Colon (tissue), 2 donors: ENCODE measurements around the gene PTPRG.

Source experiments
- FAIRE-seq: peaks from 2 replicates; lab custom pipeline; 2012; peaks lifted over from hg19 to GRCh38; lab: Jason Lieb, UNC
- donor health status: control.
- donor health status: control.

PTPRG gene

DNA sequence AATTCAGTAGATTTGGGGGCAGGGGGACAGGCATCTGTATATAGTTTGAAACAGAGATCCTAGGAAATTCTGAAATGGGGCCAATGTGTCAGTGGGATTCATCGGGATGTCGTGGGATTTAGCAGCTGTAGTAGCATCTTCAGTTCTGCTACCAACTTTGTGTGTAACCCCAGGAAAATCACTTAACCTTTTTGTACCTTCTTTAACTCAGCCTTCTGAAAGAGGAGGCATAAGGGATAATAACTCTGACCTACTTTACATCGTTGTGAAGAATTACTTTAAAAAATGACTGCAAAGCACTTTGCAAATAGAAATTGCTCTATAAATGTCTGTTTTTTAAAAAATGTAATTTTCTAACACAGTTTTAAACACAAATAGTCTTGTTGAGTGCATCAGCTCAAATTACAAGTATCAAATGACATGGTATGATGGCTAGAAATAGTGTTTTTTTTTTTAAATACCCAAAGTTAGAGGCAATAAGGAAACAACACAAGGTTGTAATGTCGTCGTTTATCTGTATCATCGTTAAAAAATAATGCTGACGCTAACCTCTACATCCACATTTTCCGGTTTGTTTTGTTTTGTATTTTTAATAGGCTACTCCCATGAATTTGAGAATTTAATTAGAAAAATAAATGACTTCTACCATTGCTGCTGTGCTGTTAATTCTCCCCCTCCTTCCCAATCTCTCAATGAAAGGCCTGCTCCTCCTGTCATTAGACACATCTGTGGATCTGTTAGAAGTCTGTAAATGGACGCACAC is 338.5 kb downstream of the PTPRG start:
- no peak for FAIRE-seq

GRCh38 chr3:61901496-61901895 is 340.1 kb downstream of the PTPRG start:
- no peak for FAIRE-seq

- no peak for FAIRE-seq
Observed at GRCh38 chr3:61901986-61902385, 340.6 kb downstream of the PTPRG start.

- FAIRE-seq: no peak
Observed at GRCh38 chr3:61903074-61903473, 341.7 kb downstream of the PTPRG start.

- no peak for FAIRE-seq
Observed at GRCh38 chr3:61903931-61904657, 342.7 kb downstream of the PTPRG start.

DNA sequence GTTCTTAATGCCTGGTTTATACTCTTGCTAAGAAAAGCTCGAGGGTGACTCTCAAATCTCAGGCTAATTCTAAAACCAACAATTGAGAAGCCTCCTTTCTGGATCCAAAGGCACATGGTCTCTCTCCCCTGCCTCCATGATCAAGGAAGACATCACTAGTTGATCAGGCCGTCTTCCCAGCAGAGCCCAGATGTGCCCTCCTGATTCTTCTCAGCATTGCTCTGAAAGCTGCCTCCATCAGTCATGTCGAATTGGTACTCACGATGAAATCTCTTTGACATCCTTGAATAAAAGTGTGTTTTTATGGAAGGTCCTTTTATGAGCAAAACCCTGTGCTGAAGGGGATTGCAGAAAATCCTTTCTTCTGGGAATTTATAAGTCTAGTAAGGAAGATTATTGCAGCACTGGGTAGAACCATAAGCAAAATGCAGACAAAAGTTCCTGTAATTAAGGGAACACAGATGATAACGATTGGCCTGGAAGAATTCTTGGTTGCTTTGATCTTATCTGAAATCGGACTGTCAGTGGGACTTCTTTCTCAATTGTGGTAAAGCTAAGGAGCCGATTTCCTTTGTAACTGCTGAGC is 345.9 kb downstream of the PTPRG start:
- no peak for FAIRE-seq

DNA sequence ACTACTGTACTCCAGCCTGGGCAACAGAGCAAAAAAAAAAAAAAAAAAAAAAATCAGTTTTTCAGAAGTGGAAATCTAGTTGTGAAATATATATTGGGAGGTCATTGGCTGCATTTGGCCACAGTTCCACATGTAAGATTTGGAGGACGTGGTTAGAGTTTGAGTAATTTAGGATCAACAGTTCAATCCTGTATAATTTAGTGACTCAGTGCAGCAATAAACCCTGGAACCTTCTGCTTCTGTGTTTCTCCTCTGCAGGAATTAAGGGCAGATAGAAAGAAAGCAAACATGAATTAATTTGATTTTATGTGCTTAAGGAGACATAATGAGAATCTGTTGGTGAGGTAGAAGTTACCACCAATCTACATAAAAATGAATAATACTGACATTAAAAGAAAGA is 347.0 kb downstream of the PTPRG start:
- no peak for FAIRE-seq

GRCh38 chr3:61910732-61911131 is 349.4 kb downstream of the PTPRG start:
- FAIRE-seq: no peak

DNA sequence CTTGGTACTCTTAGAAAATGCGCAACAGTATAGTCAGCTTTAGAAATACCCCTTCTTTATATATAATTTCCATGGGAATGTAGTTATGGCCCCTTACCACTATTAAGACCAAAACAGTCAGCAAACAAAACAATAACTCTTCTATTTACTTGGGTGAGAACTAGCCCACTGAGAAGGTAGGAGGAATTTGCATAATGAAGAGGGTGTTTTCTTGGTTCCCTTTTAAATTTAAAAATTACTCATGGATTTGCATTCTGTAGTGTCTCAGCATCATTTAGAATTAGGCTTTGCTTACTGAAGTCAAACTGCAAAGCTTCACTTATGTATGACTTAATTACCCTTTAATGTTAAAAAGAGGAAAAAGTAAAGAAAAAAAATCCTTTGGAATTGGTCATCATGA is 350.8 kb downstream of the PTPRG start:
- no peak for FAIRE-seq

GRCh38 chr3:61913701-61914100 is 352.3 kb downstream of the PTPRG start:
- no peak for FAIRE-seq

DNA sequence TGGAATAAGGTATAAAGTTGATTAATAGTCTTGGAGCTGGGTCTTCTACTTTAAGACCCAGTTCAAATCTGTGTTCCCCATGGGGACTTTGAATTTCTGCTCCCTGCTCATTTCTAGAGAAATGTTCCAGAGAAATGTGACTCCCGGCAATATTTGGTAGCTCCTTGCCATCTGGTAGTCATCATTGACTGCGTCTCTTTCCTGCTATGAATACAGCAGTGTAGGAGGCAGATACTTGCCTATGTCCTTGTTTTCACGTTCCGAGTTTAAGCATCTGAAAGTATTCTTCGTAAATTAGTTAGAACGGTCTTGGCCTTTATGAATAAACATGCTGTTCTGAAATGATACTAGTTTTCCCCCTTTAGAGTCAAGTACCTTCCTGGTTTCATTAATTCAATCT is 352.9 kb downstream of the PTPRG start:
- FAIRE-seq: no peak

DNA sequence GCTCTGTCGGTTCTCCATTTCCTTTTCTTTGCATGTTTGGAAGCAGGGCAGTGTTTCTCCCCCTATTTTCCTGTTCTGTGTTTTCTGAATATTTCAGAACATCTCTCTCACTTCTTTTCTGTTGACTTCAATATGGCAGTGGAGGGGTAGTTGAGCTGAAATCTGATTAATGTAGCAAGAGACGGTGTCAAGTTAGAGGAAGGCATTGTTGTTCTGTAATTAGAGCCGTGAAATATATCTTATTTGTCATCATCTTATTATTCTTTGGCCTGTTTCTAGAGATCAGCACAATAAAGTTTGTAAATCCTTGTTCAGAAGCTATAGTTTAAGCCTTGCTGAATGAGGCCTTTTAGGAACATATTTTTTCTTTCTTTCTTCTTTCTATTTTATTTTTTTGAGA is 353.9 kb downstream of the PTPRG start:
- no peak for FAIRE-seq

DNA sequence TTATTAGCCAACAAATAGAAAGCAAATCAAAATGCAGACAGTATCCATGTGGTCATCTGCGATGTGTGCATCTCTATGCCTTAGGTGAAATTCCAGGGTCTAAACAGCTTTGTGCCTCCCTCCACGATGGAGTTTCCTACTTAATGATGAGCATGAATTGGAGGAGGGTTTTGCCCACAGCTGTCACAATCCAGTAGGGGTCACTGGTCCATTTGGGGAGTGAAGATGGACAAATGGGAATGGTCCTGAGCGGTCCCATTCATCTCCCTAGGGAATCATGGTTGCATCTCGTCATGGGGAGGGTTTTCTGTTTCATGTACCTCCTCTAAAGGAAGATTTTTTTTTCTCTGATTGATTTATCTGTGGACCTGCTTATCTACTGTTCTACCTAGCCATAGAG is 358.0 kb downstream of the PTPRG start:
- no peak for FAIRE-seq

GRCh38 chr3:61922118-61922517 is 360.7 kb downstream of the PTPRG start:
- FAIRE-seq: no peak

DNA sequence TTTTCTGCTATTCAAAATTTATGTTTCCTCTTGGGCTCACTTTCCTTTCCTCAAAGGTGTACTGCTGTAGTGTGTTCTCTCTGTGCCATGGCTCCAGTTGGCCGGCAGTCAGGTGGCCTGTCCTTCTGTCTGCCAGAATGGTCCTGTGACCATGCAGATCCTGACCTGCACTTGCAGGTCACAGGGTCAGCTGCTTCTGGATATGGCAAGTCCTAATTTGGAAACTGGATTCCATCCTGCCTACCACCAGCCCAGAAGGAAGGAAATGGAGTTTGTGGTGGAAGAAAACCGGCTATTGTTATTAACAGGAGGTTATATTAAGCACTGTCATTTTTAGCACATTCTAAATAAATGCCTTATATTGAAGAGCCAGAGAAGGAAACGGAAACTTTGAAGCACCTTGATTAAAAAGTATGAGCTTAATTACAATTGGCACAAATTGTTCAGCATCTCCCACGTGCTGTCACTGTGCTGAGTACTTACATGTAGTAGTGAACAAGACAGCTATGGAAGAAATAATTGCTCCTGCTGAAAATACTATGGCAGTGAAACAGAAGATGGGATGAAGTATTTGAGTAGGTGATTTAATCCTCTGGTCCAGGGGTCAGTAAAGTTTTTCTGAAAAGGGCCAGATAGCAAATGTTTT is 362.8 kb downstream of the PTPRG start:
- no peak for FAIRE-seq

DNA sequence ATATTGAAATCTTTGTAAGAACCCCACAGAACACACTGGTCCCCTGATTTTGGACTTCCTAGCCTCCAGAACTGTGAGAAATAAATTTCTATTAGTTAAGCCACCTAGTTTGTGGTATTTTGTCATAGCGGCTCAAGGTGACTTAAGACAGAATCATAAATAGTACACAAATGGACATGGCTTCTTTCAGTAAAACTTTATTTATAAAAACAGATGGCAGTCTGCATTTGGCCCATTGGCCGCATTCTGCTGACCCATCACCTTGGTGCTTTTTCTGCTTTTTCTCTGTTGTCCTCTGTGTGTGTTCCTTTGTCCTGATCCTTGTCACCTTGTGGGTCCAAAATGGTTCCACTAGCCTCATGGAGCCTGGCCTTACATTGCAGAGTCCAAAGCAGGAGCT is 363.6 kb downstream of the PTPRG start:
- FAIRE-seq: no peak

- FAIRE-seq: no peak
Observed at GRCh38 chr3:61925721-61926120, 364.4 kb downstream of the PTPRG start.

- FAIRE-seq: no peak
Observed at GRCh38 chr3:61926923-61927322, 365.6 kb downstream of the PTPRG start.

- no peak for FAIRE-seq
Observed at GRCh38 chr3:61927332-61927731, 366.0 kb downstream of the PTPRG start.

DNA sequence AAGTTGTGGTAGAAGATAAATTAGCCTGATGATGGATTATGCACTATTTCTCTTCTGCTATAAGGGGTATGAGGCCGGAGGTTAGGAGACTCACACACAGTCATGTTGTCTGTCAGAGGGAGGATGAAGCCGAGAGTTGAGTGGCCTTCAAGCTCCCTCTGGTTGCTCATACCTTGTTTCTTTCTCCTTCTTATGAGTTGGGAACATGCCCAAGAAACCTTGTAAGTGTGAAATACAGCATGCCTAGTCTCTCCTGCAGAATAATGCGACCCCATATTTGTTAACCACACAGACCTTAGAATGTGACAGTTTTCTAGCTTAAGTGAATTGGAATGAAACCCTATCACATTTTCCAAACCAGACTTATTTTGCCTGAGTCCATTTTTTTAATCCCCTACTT is 366.7 kb downstream of the PTPRG start:
- no peak for FAIRE-seq

GRCh38 chr3:61928776-61929314 is 367.5 kb downstream of the PTPRG start:
- no peak for FAIRE-seq

DNA sequence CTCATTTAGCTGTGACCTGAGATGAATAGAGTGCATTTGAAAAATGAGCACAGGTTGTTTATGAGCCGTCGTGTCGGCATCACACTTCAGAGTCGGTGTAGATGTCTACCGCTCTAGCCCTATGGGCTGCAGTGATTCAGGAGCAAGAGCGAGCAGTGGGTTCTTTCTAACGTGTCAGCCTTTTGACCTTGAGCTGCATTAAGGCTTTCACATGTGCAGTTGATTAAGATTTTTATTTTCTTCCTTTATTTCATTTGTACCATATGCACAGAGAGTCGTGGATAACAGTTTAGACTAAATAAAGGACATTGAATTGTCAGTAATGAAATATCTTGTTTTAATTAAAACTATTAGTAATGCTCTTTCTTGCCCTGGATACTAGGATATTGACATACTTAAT is 368.2 kb downstream of the PTPRG start:
- no peak for FAIRE-seq

DNA sequence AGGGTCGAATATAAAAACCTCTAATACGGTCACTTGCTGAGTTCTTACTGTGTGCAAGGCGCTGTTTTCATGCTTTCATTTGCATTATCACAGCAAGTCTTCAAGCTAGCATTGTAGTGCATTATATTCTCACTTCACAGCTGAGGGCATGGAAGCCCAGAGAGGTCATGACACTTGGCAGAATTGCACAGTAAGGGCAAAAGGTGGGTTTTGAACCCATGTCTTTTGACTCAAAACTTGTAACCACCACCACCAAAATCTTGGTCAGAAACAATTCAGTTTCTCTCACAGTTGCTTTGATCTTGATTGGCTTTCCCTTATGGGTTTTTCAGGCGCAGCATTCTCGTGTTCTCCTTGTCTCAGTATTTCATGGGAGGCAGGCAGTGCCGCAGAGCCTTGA is 371.1 kb downstream of the PTPRG start:
- FAIRE-seq: no peak
